Measurements from ENCODE around the gene MAGI2.

MAGI2 gene

DNA sequence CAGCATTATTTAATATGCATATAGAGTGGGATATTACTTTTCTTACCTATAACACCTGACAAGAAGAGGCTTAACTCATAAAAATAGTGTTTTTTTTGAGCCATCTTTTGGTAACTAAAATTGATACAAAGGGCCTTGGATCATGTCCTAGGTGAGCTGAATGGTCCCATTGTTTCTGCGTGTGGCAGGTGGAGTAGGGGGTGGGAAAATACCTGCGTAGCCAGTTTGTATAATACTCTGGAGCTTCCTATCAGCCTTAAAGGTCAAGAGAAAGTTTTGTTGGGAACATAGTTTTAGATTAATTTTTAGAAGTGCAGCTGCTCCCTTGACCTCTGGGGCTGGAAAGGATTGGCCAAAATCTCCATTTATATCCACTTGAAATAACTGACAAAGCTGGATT lies 1410.3 kb downstream of the MAGI2 start:
- TF ChIP-seq, protein P1, sequence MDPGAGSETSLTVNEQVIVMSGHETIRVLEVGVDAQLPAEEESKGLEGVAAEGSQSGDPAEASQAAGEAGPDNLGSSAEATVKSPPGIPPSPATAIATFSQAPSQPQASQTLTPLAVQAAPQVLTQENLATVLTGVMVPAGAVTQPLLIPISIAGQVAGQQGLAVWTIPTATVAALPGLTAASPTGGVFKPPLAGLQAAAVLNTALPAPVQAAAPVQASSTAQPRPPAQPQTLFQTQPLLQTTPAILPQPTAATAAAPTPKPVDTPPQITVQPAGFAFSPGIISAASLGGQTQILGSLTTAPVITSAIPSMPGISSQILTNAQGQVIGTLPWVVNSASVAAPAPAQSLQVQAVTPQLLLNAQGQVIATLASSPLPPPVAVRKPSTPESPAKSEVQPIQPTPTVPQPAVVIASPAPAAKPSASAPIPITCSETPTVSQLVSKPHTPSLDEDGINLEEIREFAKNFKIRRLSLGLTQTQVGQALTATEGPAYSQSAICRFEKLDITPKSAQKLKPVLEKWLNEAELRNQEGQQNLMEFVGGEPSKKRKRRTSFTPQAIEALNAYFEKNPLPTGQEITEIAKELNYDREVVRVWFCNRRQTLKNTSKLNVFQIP (CRISPR knock-in tag; IDR thresholded peaks at IDR 0.05; ENCODE audit: borderline replicate concordance, low read depth): no peak
- TF ChIP-seq BACH2 (CRISPR knock-in tag; IDR thresholded peaks at IDR 0.05; ENCODE audit: borderline replicate concordance): no peak
- TF ChIP-seq, protein P2, sequence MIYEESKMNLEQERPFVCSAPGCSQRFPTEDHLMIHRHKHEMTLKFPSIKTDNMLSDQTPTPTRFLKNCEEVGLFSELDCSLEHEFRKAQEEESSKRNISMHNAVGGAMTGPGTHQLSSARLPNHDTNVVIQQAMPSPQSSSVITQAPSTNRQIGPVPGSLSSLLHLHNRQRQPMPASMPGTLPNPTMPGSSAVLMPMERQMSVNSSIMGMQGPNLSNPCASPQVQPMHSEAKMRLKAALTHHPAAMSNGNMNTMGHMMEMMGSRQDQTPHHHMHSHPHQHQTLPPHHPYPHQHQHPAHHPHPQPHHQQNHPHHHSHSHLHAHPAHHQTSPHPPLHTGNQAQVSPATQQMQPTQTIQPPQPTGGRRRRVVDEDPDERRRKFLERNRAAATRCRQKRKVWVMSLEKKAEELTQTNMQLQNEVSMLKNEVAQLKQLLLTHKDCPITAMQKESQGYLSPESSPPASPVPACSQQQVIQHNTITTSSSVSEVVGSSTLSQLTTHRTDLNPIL (CRISPR knock-in tag; IDR thresholded peaks at IDR 0.05; ENCODE audit: low read depth): no peak
- no peak for TF ChIP-seq ESRRG (CRISPR knock-in tag; IDR thresholded peaks at IDR 0.05)
- no peak for TF ChIP-seq ZFP30 (CRISPR knock-in tag; IDR thresholded peaks at IDR 0.05)
- no peak for TF ChIP-seq TCF4 (CRISPR knock-in tag; IDR thresholded peaks at IDR 0.05; ENCODE audit: borderline replicate concordance)
- TF ChIP-seq GLIS3 (CRISPR knock-in tag; IDR thresholded peaks at IDR 0.05): no peak
- no peak for TF ChIP-seq ZNF8 (CRISPR knock-in tag; IDR thresholded peaks at IDR 0.05)
- TF ChIP-seq, protein P3, sequence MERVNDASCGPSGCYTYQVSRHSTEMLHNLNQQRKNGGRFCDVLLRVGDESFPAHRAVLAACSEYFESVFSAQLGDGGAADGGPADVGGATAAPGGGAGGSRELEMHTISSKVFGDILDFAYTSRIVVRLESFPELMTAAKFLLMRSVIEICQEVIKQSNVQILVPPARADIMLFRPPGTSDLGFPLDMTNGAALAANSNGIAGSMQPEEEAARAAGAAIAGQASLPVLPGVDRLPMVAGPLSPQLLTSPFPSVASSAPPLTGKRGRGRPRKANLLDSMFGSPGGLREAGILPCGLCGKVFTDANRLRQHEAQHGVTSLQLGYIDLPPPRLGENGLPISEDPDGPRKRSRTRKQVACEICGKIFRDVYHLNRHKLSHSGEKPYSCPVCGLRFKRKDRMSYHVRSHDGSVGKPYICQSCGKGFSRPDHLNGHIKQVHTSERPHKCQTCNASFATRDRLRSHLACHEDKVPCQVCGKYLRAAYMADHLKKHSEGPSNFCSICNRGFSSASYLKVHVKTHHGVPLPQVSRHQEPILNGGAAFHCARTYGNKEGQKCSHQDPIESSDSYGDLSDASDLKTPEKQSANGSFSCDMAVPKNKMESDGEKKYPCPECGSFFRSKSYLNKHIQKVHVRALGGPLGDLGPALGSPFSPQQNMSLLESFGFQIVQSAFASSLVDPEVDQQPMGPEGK (CRISPR knock-in tag; IDR thresholded peaks at IDR 0.05; ENCODE audit: borderline replicate concordance): no peak
- TF ChIP-seq, protein P4, sequence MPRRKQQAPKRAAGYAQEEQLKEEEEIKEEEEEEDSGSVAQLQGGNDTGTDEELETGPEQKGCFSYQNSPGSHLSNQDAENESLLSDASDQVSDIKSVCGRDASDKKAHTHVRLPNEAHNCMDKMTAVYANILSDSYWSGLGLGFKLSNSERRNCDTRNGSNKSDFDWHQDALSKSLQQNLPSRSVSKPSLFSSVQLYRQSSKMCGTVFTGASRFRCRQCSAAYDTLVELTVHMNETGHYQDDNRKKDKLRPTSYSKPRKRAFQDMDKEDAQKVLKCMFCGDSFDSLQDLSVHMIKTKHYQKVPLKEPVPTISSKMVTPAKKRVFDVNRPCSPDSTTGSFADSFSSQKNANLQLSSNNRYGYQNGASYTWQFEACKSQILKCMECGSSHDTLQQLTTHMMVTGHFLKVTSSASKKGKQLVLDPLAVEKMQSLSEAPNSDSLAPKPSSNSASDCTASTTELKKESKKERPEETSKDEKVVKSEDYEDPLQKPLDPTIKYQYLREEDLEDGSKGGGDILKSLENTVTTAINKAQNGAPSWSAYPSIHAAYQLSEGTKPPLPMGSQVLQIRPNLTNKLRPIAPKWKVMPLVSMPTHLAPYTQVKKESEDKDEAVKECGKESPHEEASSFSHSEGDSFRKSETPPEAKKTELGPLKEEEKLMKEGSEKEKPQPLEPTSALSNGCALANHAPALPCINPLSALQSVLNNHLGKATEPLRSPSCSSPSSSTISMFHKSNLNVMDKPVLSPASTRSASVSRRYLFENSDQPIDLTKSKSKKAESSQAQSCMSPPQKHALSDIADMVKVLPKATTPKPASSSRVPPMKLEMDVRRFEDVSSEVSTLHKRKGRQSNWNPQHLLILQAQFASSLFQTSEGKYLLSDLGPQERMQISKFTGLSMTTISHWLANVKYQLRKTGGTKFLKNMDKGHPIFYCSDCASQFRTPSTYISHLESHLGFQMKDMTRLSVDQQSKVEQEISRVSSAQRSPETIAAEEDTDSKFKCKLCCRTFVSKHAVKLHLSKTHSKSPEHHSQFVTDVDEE (CRISPR knock-in tag; IDR thresholded peaks at IDR 0.05): no peak
- TF ChIP-seq ZNF70 (CRISPR knock-in tag; IDR thresholded peaks at IDR 0.05): no peak
- no peak for TF ChIP-seq RARB (CRISPR knock-in tag; IDR thresholded peaks at IDR 0.05)
- TF ChIP-seq ARNTL (CRISPR knock-in tag; IDR thresholded peaks at IDR 0.05; ENCODE audit: borderline replicate concordance, low read depth): no peak
- no peak for TF ChIP-seq SNAI2 (CRISPR knock-in tag; IDR thresholded peaks at IDR 0.05)
- TF ChIP-seq, protein P5, sequence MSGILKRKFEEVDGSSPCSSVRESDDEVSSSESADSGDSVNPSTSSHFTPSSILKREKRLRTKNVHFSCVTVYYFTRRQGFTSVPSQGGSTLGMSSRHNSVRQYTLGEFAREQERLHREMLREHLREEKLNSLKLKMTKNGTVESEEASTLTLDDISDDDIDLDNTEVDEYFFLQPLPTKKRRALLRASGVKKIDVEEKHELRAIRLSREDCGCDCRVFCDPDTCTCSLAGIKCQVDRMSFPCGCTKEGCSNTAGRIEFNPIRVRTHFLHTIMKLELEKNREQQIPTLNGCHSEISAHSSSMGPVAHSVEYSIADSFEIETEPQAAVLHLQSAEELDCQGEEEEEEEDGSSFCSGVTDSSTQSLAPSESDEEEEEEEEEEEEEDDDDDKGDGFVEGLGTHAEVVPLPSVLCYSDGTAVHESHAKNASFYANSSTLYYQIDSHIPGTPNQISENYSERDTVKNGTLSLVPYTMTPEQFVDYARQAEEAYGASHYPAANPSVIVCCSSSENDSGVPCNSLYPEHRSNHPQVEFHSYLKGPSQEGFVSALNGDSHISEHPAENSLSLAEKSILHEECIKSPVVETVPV (CRISPR knock-in tag; IDR thresholded peaks at IDR 0.05): no peak
- TF ChIP-seq ZNF565 (CRISPR knock-in tag; conservative IDR thresholded peaks at IDR 0.05; ENCODE audit: low read depth): no peak
- TF ChIP-seq CSDC2 (CRISPR knock-in tag; IDR thresholded peaks at IDR 0.05): no peak
- no peak for TF ChIP-seq ISL1 (CRISPR knock-in tag; IDR thresholded peaks at IDR 0.05)
- no peak for TF ChIP-seq PPARA (CRISPR knock-in tag; IDR thresholded peaks at IDR 0.05; ENCODE audit: borderline replicate concordance)
- ATAC-seq: no peak

DNA sequence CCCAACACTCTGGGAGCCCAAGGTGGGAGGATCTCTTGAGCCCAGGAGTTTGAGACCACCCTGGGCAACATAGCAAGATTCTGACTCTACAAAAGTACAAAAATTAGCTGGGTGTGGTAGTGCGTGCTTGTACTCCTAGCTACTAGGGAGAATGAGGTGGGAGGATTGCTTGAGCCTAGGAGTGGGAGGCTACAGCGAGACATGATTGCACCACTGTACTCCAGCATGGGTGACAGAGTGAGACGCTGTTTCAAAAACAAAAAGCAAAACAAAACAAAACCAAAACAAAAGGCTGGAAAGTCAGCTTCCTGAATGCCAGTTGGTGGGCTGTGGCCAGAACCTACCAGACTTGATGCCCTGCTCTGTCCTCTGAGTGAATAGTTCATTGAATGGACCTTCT lies 1412.0 kb downstream of the MAGI2 start:
- no peak for ATAC-seq

More for the DNA sequence above, 1412.0 kb downstream of the MAGI2 start:
- TF ChIP-seq ESRRG (CRISPR knock-in tag; IDR thresholded peaks at IDR 0.05) (no peak), BACH2 (CRISPR knock-in tag; IDR thresholded peaks at IDR 0.05; ENCODE audit: borderline replicate concordance) (no peak), OSR1 (CRISPR knock-in tag; IDR thresholded peaks at IDR 0.05) (no peak), ZNF8 (CRISPR knock-in tag; IDR thresholded peaks at IDR 0.05) (no peak), RARB (CRISPR knock-in tag; IDR thresholded peaks at IDR 0.05) (no peak), PPARA (CRISPR knock-in tag; IDR thresholded peaks at IDR 0.05; ENCODE audit: borderline replicate concordance) (no peak), TOX (CRISPR knock-in tag; IDR thresholded peaks at IDR 0.05; ENCODE audit: borderline replicate concordance) (no peak), ZNF565 (CRISPR knock-in tag; conservative IDR thresholded peaks at IDR 0.05; ENCODE audit: low read depth) (no peak), ZC3H10 (CRISPR knock-in tag; IDR thresholded peaks at IDR 0.05) (no peak), ARNTL (CRISPR knock-in tag; IDR thresholded peaks at IDR 0.05; ENCODE audit: borderline replicate concordance, low read depth) (no peak), TCF4 (CRISPR knock-in tag; IDR thresholded peaks at IDR 0.05; ENCODE audit: borderline replicate concordance) (no peak), ZFP30 (CRISPR knock-in tag; IDR thresholded peaks at IDR 0.05) (no peak), ZNF70 (CRISPR knock-in tag; IDR thresholded peaks at IDR 0.05) (no peak), ISL1 (CRISPR knock-in tag; IDR thresholded peaks at IDR 0.05) (no peak), GLIS3 (CRISPR knock-in tag; IDR thresholded peaks at IDR 0.05) (no peak)
- TF ChIP-seq, protein P3 (CRISPR knock-in tag; IDR thresholded peaks at IDR 0.05; ENCODE audit: borderline replicate concordance): no peak
- TF ChIP-seq, protein P2 (CRISPR knock-in tag; IDR thresholded peaks at IDR 0.05; ENCODE audit: low read depth): no peak
- TF ChIP-seq, protein P5 (CRISPR knock-in tag; IDR thresholded peaks at IDR 0.05): no peak
- TF ChIP-seq, protein P1 (CRISPR knock-in tag; IDR thresholded peaks at IDR 0.05; ENCODE audit: borderline replicate concordance, low read depth): no peak

All from SK-N-SH treated with all-trans-retinoic acid at 6 μM for 48 hours (cell line).